T-cell (primary cell): ENCODE measurements around the gene CIDEB. TPM values are rescaled to one million over a fixed set of nuclear protein-coding genes. Genes with fewer than 3 reads are reported as not detected.

Experiments used
- ATAC-seq, 4 experiments: fragments of 200-7000 bp in 3 of 4; fragments of 150-1000 bp in 1 of 4; cut with Tn5 transposase; replicated peaks in 1 of 4; 1 replicate in 3 of 4; 2 replicates in 1 of 4; pipeline ENCODE4 v1.10.0; 2021; ENCODE audit warnings: moderate library complexity in 3 of 4, mild to moderate bottlenecking in 2 of 4, moderate number of reproducible peaks in 1 of 4
- CTCF ChIA-PET, 2 donors: fragments of 300-600 bp; sonication (Branson Sonifier 250); formaldehyde crosslinking; loops; one replicate each; lab custom pipeline; 2022; ENCODE audit warnings: antibody characterized with exemption in 2 of 2; lab: Charles Lee
- POLR2A ChIA-PET, 2 donors: fragments of 300-600 bp; sonication (Branson Sonifier 250); formaldehyde crosslinking; loops; one replicate each; lab custom pipeline; 2022; ENCODE audit warnings: antibody characterized with exemption in 2 of 2; lab: Charles Lee
- DNase-seq, 35 experiments: peaks; one replicate each; pipeline versions ENCODE4 v3.0.0 to v3.0.0-alpha.2; 2013 to 2023
- H3K27ac ChIP-seq: one replicate; pipeline ENCODE4 v1.5.1; 2013; ENCODE audit warnings: low read length
- H3K27me3 ChIP-seq, 2 experiments: replicated peaks in 1 of 2; 1 replicate in 1 of 2; 2 replicates in 1 of 2; pipeline versions ENCODE4 v1.6.1 to v1.7.0; 2013; ENCODE audit warnings: low read length in 1 of 2, mixed read lengths in 1 of 2; ENCODE audit not compliant: control insufficient read depth in 2 of 2, insufficient read depth in 2 of 2; ENCODE audit errors: extremely low read depth in 1 of 2
- H3K36me3 ChIP-seq, 2 donors: 1 replicate in 1 of 2; 2 replicates in 1 of 2; pipeline versions ENCODE4 v1.6.1 to v1.7.0; 2013; ENCODE audit warnings: low read length in 1 of 2; ENCODE audit not compliant: control insufficient read depth in 2 of 2, insufficient read depth in 1 of 2; ENCODE audit errors: extremely low read depth in 1 of 2
- H3K4me1 ChIP-seq, 2 experiments: 1 replicate in 1 of 2; 2 replicates in 1 of 2; pipeline versions ENCODE4 v1.6.1 to v1.7.0; 2013; ENCODE audit warnings: low read length in 2 of 2, mixed read lengths in 1 of 2; ENCODE audit not compliant: insufficient read depth in 2 of 2, control insufficient read depth in 1 of 2; ENCODE audit errors: extremely low read depth in 1 of 2
- H3K4me3 ChIP-seq, 2 donors: 1 replicate in 1 of 2; 2 replicates in 1 of 2; pipeline versions ENCODE4 v1.5.1 to v1.7.0; 2013; ENCODE audit warnings: mild to moderate bottlenecking in 2 of 2, low read length in 1 of 2, moderate library complexity in 1 of 2; ENCODE audit not compliant: control insufficient read depth in 1 of 2; ENCODE audit errors: extremely low read depth in 1 of 2
- H3K9me3 ChIP-seq: 2 replicates; pipeline ENCODE4 v1.7.0; 2013
- H3K27ac Mint-ChIP-seq, 2 donors: one replicate each; pipeline ENCODE4 v1.8.0; 2020 to 2021; ENCODE audit warnings: mild to moderate bottlenecking in 2 of 2, mixed read lengths in 2 of 2
- H3K27me3 Mint-ChIP-seq, 2 donors: one replicate each; pipeline ENCODE4 v1.8.0; 2021 to 2022; ENCODE audit warnings: mixed read lengths in 2 of 2
- H3K36me3 Mint-ChIP-seq: one replicate; pipeline ENCODE4 v1.8.0; 2021; ENCODE audit warnings: mixed read lengths
- H3K4me1 Mint-ChIP-seq, 3 donors: one replicate each; pipeline ENCODE4 v1.8.0; 2020 to 2022; ENCODE audit warnings: mixed read lengths in 3 of 3, mild to moderate bottlenecking in 1 of 3
- H3K4me3 Mint-ChIP-seq, 3 donors: one replicate each; pipeline ENCODE4 v1.8.0; 2020 to 2022; ENCODE audit warnings: mild to moderate bottlenecking in 3 of 3, mixed read lengths in 3 of 3, moderate library complexity in 3 of 3
- H3K9me3 Mint-ChIP-seq, 3 donors: one replicate each; pipeline ENCODE4 v1.8.0; 2020 to 2022; ENCODE audit warnings: mixed read lengths in 3 of 3
- WGBS: methylation state at CpG from one replicate; pipeline ENCODE4 v1.1.5; 2013; ENCODE audit warnings: missing lambda C conversion rate; ENCODE audit not compliant: insufficient coverage; 5-methylcytosine and 5-hydroxymethylcytosine counted together
- total RNA-seq, 35 experiments: library from RNA in 6 of 35; stranded (reverse) in 6 of 35; fragments of 120-200 nt in 1 of 35; gene quantifications; one replicate each; pipeline versions ENCODE4 v1.2.1 to v1.2.4 and lab custom pipeline; 2013 to 2026

CIDEB gene
- total RNA-seq, 5 donors from 2014 or later (not counting 1 experiment from before 2014, with no cell fraction given) = 13.0 to 22.8 (median 20.8) TPM

- H3K27ac Mint-ChIP-seq = no peak overlapping the region
- Histone ChIP-seq H3K9me3 (no peaks in the 10 kb centered on the region), H3K4me1 (peaks cover 5 to 21% of the 10 kb centered on the region in 2 experiments), H3K27me3 (peaks cover 0 to 25% of the 10 kb centered on the region in 2 experiments), H3K27ac (no peak overlapping the region), H3K4me3 (no peak overlapping the region), H3K36me3 (no peaks in the 10 kb centered on the region)
- peaks cover 3 to 7% of the 10 kb centered on the region in 2 donors for H3K27me3 Mint-ChIP-seq
- H3K9me3 Mint-ChIP-seq = no peaks in the 10 kb centered on the region
- ATAC-seq = no peak
- ChIA-PET CTCF (no interaction called here), POLR2A (interaction anchor here in 1 of 2 donors (0.6 kb wide), 1 partner anchor 117 kb away, joined by 6 read pairs; no protein-coding TSS in a partner anchor)
- WGBS = 75% methylated on average over 4 of the region's 6 CpGs
- no peaks in the 10 kb centered on the region for H3K36me3 Mint-ChIP-seq
- no peak for DNase-seq
- H3K4me3 Mint-ChIP-seq = no peak overlapping the region
- peaks cover 14 to 25% (median 22%) of the 10 kb centered on the region in 3 donors for H3K4me1 Mint-ChIP-seq
Observed at GRCh38 chr14:24324024-24324423, 16.2 kb upstream of the CIDEB start.

- H3K4me3 ChIP-seq = no peak overlapping the region
- DNase-seq (no peak), ATAC-seq (no peak)
- no peaks in the 10 kb centered on the region for H3K9me3 ChIP-seq
- H3K4me1 Mint-ChIP-seq = peaks cover 8 to 18% (median 15%) of the 10 kb centered on the region in 3 donors
- no peak overlapping the region for H3K27ac ChIP-seq
- H3K4me1 ChIP-seq = peaks cover 5 to 14% of the 10 kb centered on the region in 2 experiments
- CTCF ChIA-PET = no interaction called here
- H3K36me3 ChIP-seq = no peaks in the 10 kb centered on the region
- no peaks in the 10 kb centered on the region for H3K9me3 Mint-ChIP-seq
- H3K27me3 Mint-ChIP-seq = peaks cover 3 to 7% of the 10 kb centered on the region in 2 donors
- H3K36me3 Mint-ChIP-seq = no peaks in the 10 kb centered on the region
- peaks cover 0 to 25% of the 10 kb centered on the region in 2 experiments for H3K27me3 ChIP-seq
- 64% methylated on average over 3 of the region's 3 CpGs for WGBS
- POLR2A ChIA-PET = no interaction called here
- H3K4me3 Mint-ChIP-seq = no peak overlapping the region
- no peak overlapping the region for H3K27ac Mint-ChIP-seq
Observed at GRCh38 chr14:24323341-24323740, 15.6 kb upstream of the CIDEB start.

GRCh38 chr14:24322672-24323071 lies 14.9 kb upstream of the CIDEB start:
- ATAC-seq = no peak
- H3K4me3 ChIP-seq = no peak overlapping the region
- H3K9me3 Mint-ChIP-seq = no peaks in the 10 kb centered on the region
- ChIA-PET POLR2A (no interaction called here), CTCF (interaction anchor here (0.6 to 1.0 kb wide), 3 partner anchors 10 to 121 kb away, joined by 4 to 6 read pairs (median 5); no protein-coding TSS in a partner anchor)
- H3K9me3 ChIP-seq = no peaks in the 10 kb centered on the region
- H3K27ac ChIP-seq = no peak overlapping the region
- H3K4me1 ChIP-seq = peaks cover 5 to 8% of the 10 kb centered on the region in 2 experiments
- no peaks in the 10 kb centered on the region for H3K36me3 ChIP-seq
- no peak overlapping the region for H3K27ac Mint-ChIP-seq
- H3K36me3 Mint-ChIP-seq = no peaks in the 10 kb centered on the region
- peaks cover 0 to 25% of the 10 kb centered on the region in 2 experiments for H3K27me3 ChIP-seq
- no peak overlapping the region for H3K4me3 Mint-ChIP-seq
- peaks cover 3 to 7% of the 10 kb centered on the region in 2 donors for H3K27me3 Mint-ChIP-seq
- peaks cover 10 to 13% (median 12%) of the 10 kb centered on the region in 3 donors for H3K4me1 Mint-ChIP-seq
- no peak for DNase-seq
- WGBS = 85% methylated on average over 6 of the region's 10 CpGs

- no peak overlapping the region for H3K27ac Mint-ChIP-seq
- H3K4me3 ChIP-seq = no peak overlapping the region
- 86% methylated on average over 10 of the region's 14 CpGs for WGBS
- peaks cover 4 to 10% (median 9%) of the 10 kb centered on the region in 3 donors for H3K4me1 Mint-ChIP-seq
- no peak for DNase-seq
- no peaks in the 10 kb centered on the region for H3K9me3 ChIP-seq
- peaks cover 4% of the 10 kb centered on the region for H3K36me3 Mint-ChIP-seq
- CTCF ChIA-PET = interaction anchor here in 1 of 2 donors (1.0 kb wide), 1 partner anchor 110 kb away, joined by 4 read pairs; no protein-coding TSS in a partner anchor
- peaks cover 3 to 7% of the 10 kb centered on the region in 2 donors for H3K27me3 Mint-ChIP-seq
- H3K4me3 Mint-ChIP-seq = no peak overlapping the region
- H3K27me3 ChIP-seq = peaks cover 0 to 25% of the 10 kb centered on the region in 2 experiments
- POLR2A ChIA-PET = interaction anchor here in 1 of 2 donors (0.7 kb wide), 1 partner anchor 147 kb away, joined by 3 read pairs; no protein-coding TSS in a partner anchor
- no peak for ATAC-seq
- H3K27ac ChIP-seq = no peak overlapping the region
- no peaks in the 10 kb centered on the region for H3K36me3 ChIP-seq
- no peaks in the 10 kb centered on the region for H3K9me3 Mint-ChIP-seq
- no peaks in the 10 kb centered on the region for H3K4me1 ChIP-seq
Observed at GRCh38 chr14:24321212-24321975, 13.6 kb upstream of the CIDEB start.

- H3K36me3 ChIP-seq = no peaks in the 10 kb centered on the region
- H3K27me3 Mint-ChIP-seq = peaks cover 2 to 3% of the 10 kb centered on the region in 2 donors
- H3K9me3 Mint-ChIP-seq = no peaks in the 10 kb centered on the region
- DNase-seq = no peak
- H3K4me3 Mint-ChIP-seq = no peak overlapping the region
- H3K36me3 Mint-ChIP-seq = peaks cover 4% of the 10 kb centered on the region
- H3K27ac ChIP-seq = no peak overlapping the region
- H3K9me3 ChIP-seq = no peaks in the 10 kb centered on the region
- peaks cover 23 to 37% of the 10 kb centered on the region in 2 experiments for H3K4me1 ChIP-seq
- WGBS = 100% methylated on average over 2 of the region's 3 CpGs
- CTCF ChIA-PET = no interaction called here
- no peak overlapping the region for H3K4me3 ChIP-seq
- ATAC-seq = no peak
- POLR2A ChIA-PET = no interaction called here
- peak overlapping the region in 1 of 2 donors; percentile 28 for H3K27ac Mint-ChIP-seq
- peaks cover 39 to 43% (median 40%) of the 10 kb centered on the region in 3 donors for H3K4me1 Mint-ChIP-seq
- peaks cover 0 to 6% of the 10 kb centered on the region in 2 experiments for H3K27me3 ChIP-seq
Observed at GRCh38 chr14:24317141-24317928, 9.6 kb upstream of the CIDEB start.

- ChIA-PET CTCF (interaction anchor here in 1 of 2 donors (0.6 kb wide), 1 partner anchor 18 kb away, joined by 3 read pairs; no protein-coding TSS in a partner anchor), POLR2A (no interaction called here)
- ATAC-seq = no peak
- Histone ChIP-seq H3K4me3 (no peak overlapping the region), H3K9me3 (no peaks in the 10 kb centered on the region), H3K27ac (no peak overlapping the region), H3K27me3 (no peaks in the 10 kb centered on the region), H3K36me3 (no peaks in the 10 kb centered on the region), H3K4me1 (peaks cover 29 to 45% of the 10 kb centered on the region in 2 experiments)
- Mint-ChIP-seq H3K4me1 (peaks cover 47 to 51% (median 48%) of the 10 kb centered on the region in 3 donors), H3K4me3 (no peak overlapping the region), H3K9me3 (no peaks in the 10 kb centered on the region), H3K36me3 (peaks cover 4% of the 10 kb centered on the region), H3K27me3 (peaks cover 2 to 3% of the 10 kb centered on the region in 2 donors), H3K27ac (no peak overlapping the region)
- 97% methylated on average over 11 of the region's 18 CpGs for WGBS
- DNase-seq = no peak
Observed at GRCh38 chr14:24316597-24316950, 8.8 kb upstream of the CIDEB start.
